ENCODE results near the gene SMIM32.

Gene SMIM32

DNA sequence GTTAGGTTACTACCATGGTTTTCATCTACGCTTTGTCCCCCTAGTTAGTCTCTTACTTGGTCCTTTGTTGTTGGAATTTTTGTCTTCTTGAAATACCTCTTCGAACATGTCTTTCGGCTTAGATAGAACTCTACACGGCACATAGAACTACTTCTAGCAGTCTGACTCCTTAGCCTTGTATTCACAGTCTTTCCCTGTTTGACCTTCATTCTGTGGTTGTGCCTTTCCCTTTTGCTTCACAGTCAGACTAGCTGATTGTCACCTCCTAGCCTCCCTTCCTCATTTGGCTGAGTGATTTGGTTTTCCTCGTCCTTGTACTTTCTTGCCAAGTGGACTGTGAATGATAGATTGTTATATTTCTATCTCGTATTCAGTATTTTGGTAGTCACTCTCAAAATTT lies 49.6 kb downstream of the SMIM32 start:
- no peak overlapping the region for H3K4me3 ChIP-seq (ENCODE audit: low read length)
- no peak for DNase-seq (ENCODE audit: low read depth)
- TF ChIP-seq, protein P1, sequence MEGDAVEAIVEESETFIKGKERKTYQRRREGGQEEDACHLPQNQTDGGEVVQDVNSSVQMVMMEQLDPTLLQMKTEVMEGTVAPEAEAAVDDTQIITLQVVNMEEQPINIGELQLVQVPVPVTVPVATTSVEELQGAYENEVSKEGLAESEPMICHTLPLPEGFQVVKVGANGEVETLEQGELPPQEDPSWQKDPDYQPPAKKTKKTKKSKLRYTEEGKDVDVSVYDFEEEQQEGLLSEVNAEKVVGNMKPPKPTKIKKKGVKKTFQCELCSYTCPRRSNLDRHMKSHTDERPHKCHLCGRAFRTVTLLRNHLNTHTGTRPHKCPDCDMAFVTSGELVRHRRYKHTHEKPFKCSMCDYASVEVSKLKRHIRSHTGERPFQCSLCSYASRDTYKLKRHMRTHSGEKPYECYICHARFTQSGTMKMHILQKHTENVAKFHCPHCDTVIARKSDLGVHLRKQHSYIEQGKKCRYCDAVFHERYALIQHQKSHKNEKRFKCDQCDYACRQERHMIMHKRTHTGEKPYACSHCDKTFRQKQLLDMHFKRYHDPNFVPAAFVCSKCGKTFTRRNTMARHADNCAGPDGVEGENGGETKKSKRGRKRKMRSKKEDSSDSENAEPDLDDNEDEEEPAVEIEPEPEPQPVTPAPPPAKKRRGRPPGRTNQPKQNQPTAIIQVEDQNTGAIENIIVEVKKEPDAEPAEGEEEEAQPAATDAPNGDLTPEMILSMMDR (conservative IDR thresholded peaks at IDR 0.05; ENCODE audit: low read depth, low read length) = no peak

DNA sequence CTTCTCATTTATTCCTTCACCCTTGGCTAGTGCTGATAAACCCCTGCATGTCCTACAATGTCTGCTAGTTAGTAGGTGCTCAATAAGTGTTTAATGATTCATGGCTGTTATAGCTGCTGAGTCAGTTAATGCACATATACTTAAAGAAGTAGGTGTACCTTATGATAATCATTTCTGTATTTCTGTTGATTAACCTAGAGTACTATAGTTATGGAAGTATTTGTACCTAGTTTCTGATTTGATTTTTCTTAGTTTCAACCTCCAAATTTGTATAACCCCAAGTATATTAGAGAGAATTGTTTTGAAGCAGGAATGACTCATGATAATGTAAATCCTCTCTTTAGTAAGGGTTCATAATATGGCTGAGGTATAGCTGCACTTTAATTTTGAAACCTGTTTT lies 51.4 kb downstream of the SMIM32 start:
- no peak for DNase-seq (ENCODE audit: low read depth)
- TF ChIP-seq, protein P1 (conservative IDR thresholded peaks at IDR 0.05; ENCODE audit: low read depth, low read length) = no peak
- H3K4me3 ChIP-seq (ENCODE audit: low read length) = no peak overlapping the region
